GM23338 (cell line): ENCODE measurements around the gene FOCAD. TPM values are rescaled to one million over a fixed set of nuclear protein-coding genes. Genes with fewer than 3 reads are reported as not detected.

Experiments used
- ATAC-seq: fragments of 200-7000 bp; cut with Tn5 transposase; 3 replicates; pipeline ENCODE4 v1.9.1; 2020
- DNase-seq: peaks from one replicate; pipeline ENCODE4 v3.0.0-alpha.2; 2015; ENCODE audit warnings: low spot score
- H2AFZ ChIP-seq: fragments of 200-600 bp; sonication (generic); 2 replicates; pipeline ENCODE4 v1.8.0; 2016; ENCODE audit warnings: antibody characterized with exemption, mild to moderate bottlenecking, moderate library complexity
- H3F3A ChIP-seq: fragments of 200-600 bp; sonication (generic); replicated peaks from 2 replicates; pipeline ENCODE4 v1.8.0; 2017; ENCODE audit warnings: antibody characterized with exemption, mixed run types, low read depth
- H3K27ac ChIP-seq: fragments of 200-600 bp; sonication (generic); 2 replicates; pipeline ENCODE4 v1.6.1; 2016; ENCODE audit warnings: low read depth
- H3K27me3 ChIP-seq: fragments of 200-600 bp; sonication (generic); 2 replicates; pipeline ENCODE4 v1.8.0; 2016; ENCODE audit warnings: mild to moderate bottlenecking, mixed run types, moderate library complexity; ENCODE audit not compliant: insufficient read depth
- H3K36me3 ChIP-seq: fragments of 200-600 bp; sonication (generic); 2 replicates; pipeline ENCODE4 v1.8.0; 2016; ENCODE audit warnings: mild to moderate bottlenecking; ENCODE audit not compliant: insufficient read depth
- H3K4me1 ChIP-seq: fragments of 200-600 bp; sonication (generic); 2 replicates; pipeline ENCODE4 v1.8.0; 2016; ENCODE audit warnings: mild to moderate bottlenecking, moderate library complexity; ENCODE audit not compliant: insufficient read depth
- H3K4me2 ChIP-seq: fragments of 200-600 bp; sonication (generic); 2 replicates; pipeline ENCODE4 v1.7.1; 2017; ENCODE audit warnings: mixed run types
- H3K4me3 ChIP-seq: fragments of 200-600 bp; sonication (generic); 2 replicates; pipeline ENCODE4 v1.6.1; 2016; ENCODE audit warnings: mixed run types
- H3K79me2 ChIP-seq: fragments of 200-600 bp; sonication (generic); replicated peaks from 2 replicates; pipeline ENCODE4 v1.8.0; 2017; ENCODE audit warnings: mild to moderate bottlenecking; ENCODE audit not compliant: insufficient read depth
- H3K9me2 ChIP-seq: fragments of 200-600 bp; sonication (generic); 2 replicates; pipeline ENCODE4 v1.8.0; 2017; ENCODE audit not compliant: insufficient read depth
- H4K20me1 ChIP-seq: fragments of 200-600 bp; sonication (generic); replicated peaks from 2 replicates; pipeline ENCODE4 v1.8.0; 2017; ENCODE audit warnings: mild to moderate bottlenecking; ENCODE audit not compliant: insufficient read depth
- H3K27ac Mint-ChIP-seq: 2 replicates; pipeline ENCODE4 v1.8.0; 2020; ENCODE audit warnings: inconsistent platforms, mild to moderate bottlenecking, moderate library complexity, mixed read lengths
- H3K27me3 Mint-ChIP-seq: 3 replicates; pipeline ENCODE4 v1.8.0; 2022; ENCODE audit warnings: low read depth, mild to moderate bottlenecking, moderate library complexity, mixed read lengths, inconsistent platforms; ENCODE audit not compliant: insufficient read depth, poor library complexity
- H3K36me3 Mint-ChIP-seq: 3 replicates; pipeline ENCODE4 v1.8.0; 2021; ENCODE audit warnings: low read depth, mild to moderate bottlenecking, inconsistent platforms, moderate library complexity, mixed read lengths
- H3K4me1 Mint-ChIP-seq: 3 replicates; pipeline ENCODE4 v1.8.0; 2020; ENCODE audit warnings: mild to moderate bottlenecking, inconsistent platforms, mixed read lengths
- H3K4me3 Mint-ChIP-seq: 3 replicates; pipeline ENCODE4 v1.8.0; 2021; ENCODE audit warnings: moderate library complexity, mild to moderate bottlenecking, inconsistent platforms, mixed read lengths
- H3K9me3 Mint-ChIP-seq: 3 replicates; pipeline ENCODE4 v1.8.0; 2020; ENCODE audit warnings: moderate library complexity, mild to moderate bottlenecking, inconsistent platforms, mixed read lengths
- CTCF ChIP-seq, 2 experiments: fragments of 200-600 bp in 1 of 2; sonication (generic) in 1 of 2; conservative IDR thresholded peaks; 2 replicates each; pipeline versions ENCODE4 v1.5.1 to v1.6.1; 2016 to 2017; ENCODE audit warnings: antibody characterized with exemption in 2 of 2, low read depth in 2 of 2, mild to moderate bottlenecking in 2 of 2, moderate library complexity in 1 of 2
- EZH2 ChIP-seq: fragments of 200-600 bp; sonication (generic); IDR thresholded peaks from one replicate; pipeline ENCODE4 v1.8.0; 2017; ENCODE audit warnings: antibody characterized with exemption, mild to moderate bottlenecking, low read depth; ENCODE audit not compliant: unreplicated experiment
- EZH2phosphoT487 ChIP-seq: fragments of 200-600 bp; sonication (generic); IDR thresholded peaks from one replicate; pipeline ENCODE4 v1.8.1; 2018; ENCODE audit warnings: antibody characterized with exemption; ENCODE audit not compliant: unreplicated experiment
- JUNB ChIP-seq: IDR thresholded peaks from one replicate; pipeline ENCODE4 v1.6.1; 2016; ENCODE audit warnings: antibody characterized with exemption; ENCODE audit not compliant: unreplicated experiment
- NANOG ChIP-seq: IDR thresholded peaks from 2 replicates; pipeline ENCODE4 v1.6.1; 2016; ENCODE audit warnings: antibody characterized with exemption, borderline replicate concordance
- POLR2AphosphoS5 ChIP-seq: IDR thresholded peaks from 2 replicates; pipeline ENCODE4 v1.6.1; 2016; ENCODE audit warnings: antibody characterized with exemption, low read depth
- REST ChIP-seq: IDR thresholded peaks from one replicate; pipeline ENCODE4 v1.6.1; 2018; ENCODE audit warnings: antibody characterized with exemption; ENCODE audit not compliant: unreplicated experiment
- ZNF331 ChIP-seq: fragments of 250-450 bp; sonication (Bioruptor Pico); IDR thresholded peaks from 2 replicates; pipeline ENCODE4 v1.5.0; 2020; ENCODE audit warnings: low read depth, mild to moderate bottlenecking, moderate library complexity
- ZNF462 ChIP-seq: fragments of 250-450 bp; sonication (Bioruptor Pico); IDR thresholded peaks from 2 replicates; pipeline ENCODE4 v1.5.0; 2020; ENCODE audit warnings: mild to moderate bottlenecking, moderate library complexity
- polyA plus RNA-seq: library from polyadenylated mRNA; unstranded; fragments of >200 nt; fragmentation: Nextera tagmentation; extraction: Ambion mirVana; gene quantifications from 2 replicates; pipeline ENCODE4 v1.2.1, GENCODE V29; 2016
- total RNA-seq: library from RNA; depleted of rRNA; stranded (reverse); fragments of >200 nt; shearing (Covaris generic); gene quantifications from 2 replicates; pipeline ENCODE4 v1.2.3, GENCODE V29; 2014

Gene FOCAD
- total and polyA plus RNA-seq, 2 experiments from 2014 or later, result 13.7 to 66.5 TPM

GRCh38 chr9:20783057-20784038 is 99.3 kb downstream of the FOCAD start:
- TF ChIP-seq REST (no peak), NANOG (no peak), EZH2phosphoT487 (no peak), JUNB (no peak), ZNF331 (CRISPR knock-in tag) (no peak)
- Mint-ChIP-seq H3K4me3 (no peak overlapping the region), H3K36me3 (no peaks in the 10 kb centered on the region), H3K4me1 (peaks cover 34% of the 10 kb centered on the region), H3K27ac (peak overlapping the region; percentile 55; the same call in 1 of the 2 replicates), H3K27me3 (peaks cover 2% of the 10 kb centered on the region), H3K9me3 (no peaks in the 10 kb centered on the region)
- H3K27ac ChIP-seq, result no peak overlapping the region
- no peaks in the 10 kb centered on the region for H3K36me3 ChIP-seq
- ATAC-seq, result no peak
- H3K4me2 ChIP-seq, result peak overlapping the region; percentile 7; the same call in 1 of the 2 replicates
- H3K4me3 ChIP-seq, result no peak overlapping the region
- H3F3A ChIP-seq, result no peaks in the 10 kb centered on the region
- H3K9me2 ChIP-seq, result no peaks in the 10 kb centered on the region
- H3K27me3 ChIP-seq, result no peaks in the 10 kb centered on the region
- no peak overlapping the region for H2AFZ ChIP-seq
- H4K20me1 ChIP-seq, result no peaks in the 10 kb centered on the region
- H3K4me1 ChIP-seq, result peaks cover 35% of the 10 kb centered on the region
- no peaks in the 10 kb centered on the region for H3K79me2 ChIP-seq
- no peak for DNase-seq

- Mint-ChIP-seq H3K4me1 (peaks cover 34% of the 10 kb centered on the region), H3K4me3 (no peak overlapping the region), H3K27me3 (no peaks in the 10 kb centered on the region), H3K36me3 (no peaks in the 10 kb centered on the region), H3K9me3 (no peaks in the 10 kb centered on the region), H3K27ac (peak overlapping the region; percentile 25; the same call in 1 of the 2 replicates)
- H3K4me2 ChIP-seq, result no peak overlapping the region
- H3K4me3 ChIP-seq, result no peak overlapping the region
- ATAC-seq, result peak; percentile 53
- no peak overlapping the region for H3K27ac ChIP-seq
- H2AFZ ChIP-seq, result no peak overlapping the region
- no peaks in the 10 kb centered on the region for H4K20me1 ChIP-seq
- no peaks in the 10 kb centered on the region for H3K36me3 ChIP-seq
- H3K27me3 ChIP-seq, result no peaks in the 10 kb centered on the region
- H3K79me2 ChIP-seq, result no peaks in the 10 kb centered on the region
- peaks cover 35% of the 10 kb centered on the region for H3K4me1 ChIP-seq
- no peaks in the 10 kb centered on the region for H3K9me2 ChIP-seq
- H3F3A ChIP-seq, result no peaks in the 10 kb centered on the region
- peak; percentile 15 for DNase-seq
- TF ChIP-seq POLR2AphosphoS5 (no peak), EZH2 (no peak), CTCF (conservative IDR thresholded peaks at IDR 0.05; ENCODE audit: low read depth in 2 of 2) (no peak), ZNF462 (CRISPR knock-in tag) (no peak)
Measured at GRCh38 chr9:20784196-20784595, 100.1 kb downstream of the FOCAD start.
